Amygdala (tissue), 56 donors: ENCODE data around the gene CDK16.

Experiments used
- DNase-seq, 56 donors: peaks; one replicate each; lab custom pipeline; 2025; lab: John Stamatoyannopoulos, UW

CDK16 gene

DNA sequence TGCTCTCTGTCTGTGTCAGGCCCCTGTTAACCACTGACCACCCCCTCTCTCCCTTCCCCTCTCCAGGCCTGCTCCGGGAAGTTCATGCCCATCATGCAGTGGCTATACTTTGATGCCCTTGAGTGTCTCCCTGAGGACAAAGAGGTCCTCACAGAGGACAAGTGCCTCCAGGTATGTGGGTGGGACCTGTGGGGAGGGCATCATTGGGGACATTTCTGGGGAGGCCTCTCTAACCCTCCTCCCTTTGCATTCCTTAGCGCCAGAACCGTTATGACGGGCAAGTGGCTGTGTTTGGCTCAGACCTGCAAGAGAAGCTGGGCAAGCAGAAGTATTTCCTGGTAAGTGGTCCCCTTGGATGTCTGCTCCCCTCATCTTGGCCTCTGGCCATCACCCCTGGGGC, 15.6 kb upstream of the CDK16 start:
- no peak for DNase-seq

DNA sequence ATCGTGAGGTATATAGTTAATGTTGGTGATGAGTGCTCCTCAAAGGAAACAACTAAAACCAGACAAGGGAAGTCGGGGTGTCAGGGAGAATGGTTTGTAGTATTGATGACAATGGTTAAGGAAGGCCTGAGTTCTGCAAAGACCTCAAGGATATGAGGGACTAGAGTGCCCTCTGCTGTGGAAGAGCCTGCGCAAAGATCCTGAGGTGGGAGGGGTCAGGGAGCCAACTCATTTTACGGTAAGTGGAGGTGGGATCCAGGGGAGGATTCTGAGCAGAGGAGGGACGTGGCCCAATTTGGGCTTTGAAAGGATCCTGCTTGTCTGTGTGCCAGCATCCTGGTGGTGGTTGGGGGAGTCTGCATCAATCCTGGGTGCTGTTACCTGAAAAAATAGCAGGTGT, 13.5 kb upstream of the CDK16 start:
- no peak for DNase-seq

DNA sequence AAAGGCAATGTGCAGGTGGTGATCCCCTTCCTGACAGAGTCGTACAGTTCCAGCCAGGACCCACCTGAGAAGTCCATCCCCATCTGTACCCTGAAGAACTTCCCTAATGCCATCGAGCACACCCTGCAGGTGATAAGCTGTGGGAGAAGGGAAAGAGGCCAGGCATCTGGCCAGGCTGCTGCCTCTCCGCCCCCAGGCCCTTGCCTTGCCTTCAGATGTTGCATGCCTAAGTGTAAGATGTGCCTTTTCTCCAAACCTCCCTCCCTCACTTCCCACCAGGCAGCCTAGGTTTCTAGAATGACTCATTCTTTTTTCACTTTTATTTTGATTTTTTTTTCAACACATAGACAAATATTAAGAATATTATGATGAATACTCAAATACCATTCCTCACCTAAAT, 12.2 kb upstream of the CDK16 start:
- no peak for DNase-seq

DNA sequence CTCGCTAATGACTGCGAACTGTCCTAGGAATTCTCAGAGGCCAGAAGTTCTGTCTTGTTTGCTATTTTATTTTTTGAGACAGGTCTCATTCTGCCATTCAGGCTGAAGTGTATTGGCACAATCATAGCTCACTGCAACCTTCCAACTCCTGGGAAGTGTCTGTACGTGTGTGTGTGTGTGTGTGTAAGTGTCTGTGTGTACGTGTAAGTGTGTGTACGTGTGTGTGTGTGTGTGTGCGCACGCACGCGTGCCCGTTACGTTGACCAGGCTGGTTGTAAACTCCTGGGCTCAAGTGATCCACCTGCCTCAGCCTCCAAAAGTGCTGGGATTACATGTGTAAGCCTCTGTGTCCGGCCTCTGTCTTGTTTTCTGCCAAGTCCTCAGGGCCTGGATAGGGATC, 10.4 kb upstream of the CDK16 start:
- DNase-seq: no peak

DNA sequence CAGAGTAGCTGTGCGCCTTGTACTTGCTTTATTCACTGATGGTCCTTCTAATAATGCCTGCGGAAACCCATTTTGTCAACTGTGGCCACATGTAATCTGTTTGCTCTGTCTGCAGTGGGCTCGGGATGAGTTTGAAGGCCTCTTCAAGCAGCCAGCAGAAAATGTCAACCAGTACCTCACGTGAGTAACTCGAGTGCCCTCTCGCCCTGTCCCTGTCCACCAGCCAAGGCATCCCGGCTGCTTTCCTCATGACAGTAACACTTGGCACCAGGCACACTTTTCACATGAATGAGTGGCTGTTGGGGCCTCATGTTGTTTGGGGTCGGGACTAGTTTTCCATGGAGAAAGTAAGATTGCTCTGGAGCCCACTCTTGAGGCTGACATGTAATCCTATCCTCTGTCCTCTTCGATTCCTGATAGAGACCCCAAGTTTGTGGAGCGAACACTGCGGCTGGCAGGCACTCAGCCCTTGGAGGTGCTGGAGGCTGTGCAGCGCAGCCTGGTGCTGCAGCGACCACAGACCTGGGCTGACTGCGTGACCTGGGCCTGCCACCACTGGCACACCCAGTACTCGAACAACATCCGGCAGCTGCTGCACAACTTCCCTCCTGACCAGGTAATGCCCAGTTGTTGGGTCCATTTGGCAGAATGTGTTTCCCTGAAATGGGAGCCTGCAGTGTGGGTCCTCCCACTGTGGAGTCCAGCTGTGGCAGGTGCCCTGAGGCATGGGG, 8.8 kb upstream of the CDK16 start:
- DNase-seq: peak in 3 of 56 donors; percentile 2 to 6 (median 4)

- DNase-seq: no peak
Observed at GRCh38 chrX:47210661-47211425, 7.6 kb upstream of the CDK16 start.

DNA sequence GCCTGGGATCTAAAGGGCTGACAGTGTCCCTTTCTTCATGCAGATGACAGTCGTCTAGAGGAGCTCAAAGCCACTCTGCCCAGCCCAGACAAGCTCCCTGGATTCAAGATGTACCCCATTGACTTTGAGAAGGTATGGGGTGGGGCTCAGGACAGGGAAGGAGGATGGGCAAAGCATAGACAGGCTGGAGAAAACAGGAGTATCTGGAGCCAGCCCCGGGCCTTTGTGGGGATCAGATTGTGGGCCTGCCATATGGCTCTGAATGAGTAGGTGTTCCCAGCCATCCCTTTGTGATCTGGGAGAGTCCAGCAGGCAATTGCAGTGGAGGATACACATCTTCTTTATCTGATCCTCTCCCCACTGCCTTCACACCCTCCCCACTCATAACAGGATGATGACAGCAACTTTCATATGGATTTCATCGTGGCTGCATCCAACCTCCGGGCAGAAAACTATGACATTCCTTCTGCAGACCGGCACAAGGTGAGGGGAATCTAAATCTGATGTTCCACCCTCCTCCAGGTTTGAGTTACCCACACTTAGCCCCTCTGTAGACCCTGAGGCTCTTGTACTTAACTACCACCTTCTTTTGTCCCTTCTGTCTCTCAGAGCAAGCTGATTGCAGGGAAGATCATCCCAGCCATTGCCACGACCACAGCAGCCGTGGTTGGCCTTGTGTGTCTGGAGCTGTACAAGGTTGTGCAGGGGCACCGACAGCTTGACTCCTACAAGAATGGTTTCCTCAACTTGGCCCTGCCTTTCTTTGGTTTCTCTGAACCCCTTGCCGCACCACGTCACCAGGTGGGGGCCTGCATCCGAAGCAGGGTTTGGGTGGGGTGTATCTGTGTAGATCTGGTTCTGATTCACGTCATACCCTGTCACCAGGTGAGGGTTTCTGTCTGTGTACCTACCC, 5.8 kb upstream of the CDK16 start:
- peak in 1 of 56 donors; percentile 4 for DNase-seq

- DNase-seq: no peak
Observed at GRCh38 chrX:47214435-47215077, 3.9 kb upstream of the CDK16 start.

DNA sequence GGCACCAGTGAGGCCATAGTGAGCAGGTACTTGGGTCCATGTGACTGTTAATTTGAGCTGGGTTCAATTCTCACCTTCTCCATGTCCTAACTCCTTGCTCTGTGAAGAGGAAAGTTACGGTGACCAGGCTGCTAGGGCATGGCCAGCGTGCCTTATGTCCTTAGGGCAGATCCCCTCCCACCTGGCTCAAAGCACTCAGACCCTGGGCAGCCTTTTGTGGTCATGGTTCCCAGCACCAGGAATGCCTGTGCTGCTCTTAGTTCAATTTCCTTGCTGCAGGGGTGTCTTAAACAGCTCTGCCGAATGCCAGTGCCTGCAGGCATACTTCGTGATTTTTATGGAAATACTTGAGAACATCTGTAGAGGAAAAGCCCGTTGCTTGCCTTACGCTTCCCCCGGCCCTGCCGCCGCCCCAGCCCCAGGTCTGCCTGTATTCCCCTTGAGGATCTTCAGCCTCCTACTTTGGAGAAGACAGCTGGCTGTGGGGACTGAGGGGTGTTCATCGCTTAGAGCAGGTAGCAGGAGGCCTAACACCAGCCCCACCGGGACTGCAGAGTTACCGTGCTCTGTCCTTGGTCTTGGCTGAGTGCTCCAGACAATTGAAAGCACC, 3.1 kb upstream of the CDK16 start:
- no peak for DNase-seq

DNA sequence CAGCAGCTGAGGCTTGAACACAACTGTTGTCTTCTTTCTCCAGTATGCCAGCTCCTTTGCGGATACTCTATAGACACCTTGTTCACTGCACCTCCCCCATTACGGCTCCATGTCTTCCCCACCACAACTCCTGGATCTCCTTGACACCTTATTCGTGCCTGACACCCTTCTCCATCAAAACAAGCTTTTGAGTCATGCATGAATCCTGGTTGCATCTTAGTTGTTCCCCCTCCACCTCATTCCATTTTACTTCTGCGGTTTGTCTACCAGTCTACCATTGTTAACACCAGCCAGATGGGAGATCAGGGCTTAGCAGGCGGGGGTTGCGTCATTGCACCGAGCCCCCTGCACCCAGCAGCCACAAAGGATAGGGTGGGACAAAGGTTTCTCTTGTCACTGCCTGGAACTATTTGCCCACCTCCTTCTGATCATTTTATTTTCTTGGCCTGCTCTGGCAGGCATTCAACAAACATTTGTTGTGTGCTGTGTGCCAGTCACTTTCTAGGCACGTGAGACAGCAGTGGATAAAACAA, 2.0 kb upstream of the CDK16 start:
- DNase-seq: no peak

DNA sequence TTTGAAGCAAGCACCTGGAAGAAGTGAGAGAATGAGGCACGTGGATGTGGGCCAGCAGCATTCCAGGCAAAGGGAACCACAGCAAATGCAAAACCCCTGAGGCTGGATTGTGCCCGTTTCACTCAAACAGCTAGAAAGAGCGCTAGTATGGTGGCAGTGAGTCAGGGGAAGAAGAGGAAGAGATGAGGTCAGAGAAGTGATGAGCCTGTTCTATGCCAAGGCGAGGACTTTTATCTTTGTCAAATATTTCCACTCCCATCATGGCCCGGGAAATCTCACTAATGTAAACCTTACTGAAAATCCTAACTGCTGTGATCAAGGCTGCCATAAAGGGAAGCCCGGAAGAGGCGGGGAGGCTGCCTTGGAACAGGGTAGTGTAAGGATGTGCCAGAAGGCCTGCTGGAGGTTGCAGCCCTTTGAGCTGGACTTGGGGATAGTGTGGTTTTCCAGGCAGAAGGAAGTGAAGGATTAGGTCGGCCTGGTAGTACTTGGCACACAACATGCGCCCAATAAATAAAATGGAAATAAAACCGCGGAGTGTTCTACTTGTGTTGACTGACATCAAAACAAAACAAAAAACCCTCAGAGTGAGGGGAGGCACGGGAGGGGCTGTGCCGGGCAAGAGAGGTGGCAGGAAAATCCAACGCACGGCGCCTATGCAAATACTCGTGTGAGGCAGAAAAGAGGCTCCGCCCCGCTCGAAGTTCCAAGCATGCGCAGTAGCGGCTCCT, 1.2 kb upstream of the CDK16 start:
- no peak for DNase-seq

DNA sequence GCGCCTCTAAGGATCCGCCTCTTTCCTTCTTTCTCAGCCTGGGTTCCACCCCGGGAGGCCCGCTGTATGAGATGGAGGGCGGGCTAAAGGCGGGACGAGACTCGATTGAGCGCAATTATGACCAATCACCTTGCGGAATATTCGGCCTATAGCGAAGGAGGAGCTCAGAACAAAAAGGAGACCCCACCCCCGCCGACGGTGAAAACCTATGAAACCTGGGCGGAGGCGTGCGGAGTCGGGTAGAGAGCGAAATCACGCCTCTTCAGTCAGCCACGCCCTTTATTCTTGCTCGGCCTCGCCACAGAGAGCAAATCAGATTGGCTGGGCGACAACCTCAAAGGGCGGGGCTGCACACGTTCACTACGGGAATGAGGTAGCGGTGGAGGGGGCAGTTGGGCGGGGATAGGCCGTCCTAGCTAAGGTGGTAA, 615 bp upstream of the CDK16 start:
- DNase-seq: peak; percentile 31 to 98 (median 90)

DNA sequence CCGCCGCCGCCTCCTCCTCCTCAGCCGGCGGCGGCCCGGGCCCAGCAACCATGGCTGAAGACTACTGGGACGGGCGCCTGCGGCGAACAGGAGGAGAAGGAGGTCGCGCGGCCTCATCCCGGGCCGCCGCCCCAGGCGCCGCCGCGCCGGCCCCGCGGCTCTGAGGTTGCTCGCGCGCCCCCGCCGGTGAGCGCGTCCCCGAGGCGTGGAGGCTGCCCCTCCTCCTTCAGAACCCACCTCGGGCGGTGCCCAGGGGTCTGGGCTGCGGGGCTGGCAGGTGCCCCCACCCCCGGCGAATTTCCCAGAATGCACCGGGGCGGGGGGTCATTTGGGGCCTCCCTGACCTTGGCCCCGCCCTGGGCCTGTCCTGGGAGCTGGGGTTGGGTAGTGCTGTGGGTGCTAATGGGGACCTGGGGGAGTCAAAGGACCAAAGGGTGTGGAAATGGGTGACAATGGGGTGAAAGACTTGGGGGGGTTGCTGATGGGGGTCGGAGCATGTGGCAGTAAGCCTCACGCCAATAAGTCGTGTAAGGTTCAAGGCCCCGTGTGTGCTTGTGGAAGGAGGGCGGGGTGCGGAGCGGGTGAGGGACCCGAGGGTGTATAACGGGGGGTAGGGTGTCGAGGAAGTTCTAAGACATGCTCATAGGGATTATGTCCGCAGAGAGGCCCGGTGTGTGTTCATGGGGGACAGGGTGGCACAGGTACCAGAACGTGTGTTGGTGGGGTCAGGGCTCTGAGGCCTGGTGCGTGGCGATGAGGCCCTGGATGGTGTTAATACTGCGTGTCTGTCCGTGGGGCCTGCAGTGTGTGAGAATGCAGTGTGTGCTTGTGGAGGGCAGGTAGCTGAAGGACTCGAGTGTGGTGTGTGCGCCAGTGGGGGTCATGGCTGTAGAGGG, 687 bp downstream of the CDK16 start:
- peak in 12 of 56 donors; percentile 2 to 48 (median 10) for DNase-seq

- DNase-seq: no peak
Observed at GRCh38 chrX:47221756-47222155, 3.3 kb downstream of the CDK16 start.

DNA sequence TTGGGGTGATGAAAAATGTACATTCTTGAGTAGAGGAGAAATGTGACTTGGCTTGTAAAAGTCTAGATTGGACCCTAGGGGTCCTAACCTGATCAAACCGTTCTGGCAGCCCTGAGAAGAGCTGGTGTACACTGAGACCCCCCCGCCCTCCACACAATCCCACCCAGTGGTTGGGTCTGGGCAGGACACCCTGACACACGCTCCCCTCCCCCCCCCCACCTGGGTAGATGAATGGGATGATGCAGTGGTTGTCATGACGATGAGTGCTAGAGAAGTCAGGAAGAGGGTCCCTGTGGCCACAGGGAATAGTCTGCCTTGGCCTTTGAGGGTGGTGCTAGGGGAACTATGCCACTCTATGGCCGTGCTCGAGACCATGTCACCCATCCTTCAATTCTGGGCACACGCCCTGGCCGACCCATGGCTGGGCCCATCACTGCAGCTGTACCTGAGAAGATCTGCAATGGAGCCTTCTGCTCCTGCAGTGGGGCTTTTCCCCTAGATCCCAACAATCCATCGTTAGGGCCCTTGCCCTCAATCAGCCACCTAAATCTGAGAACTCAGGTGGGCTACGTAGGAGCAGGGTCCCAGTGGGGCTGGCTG, 4.4 kb downstream of the CDK16 start:
- DNase-seq: no peak

GRCh38 chrX:47223476-47224250, 5.2 kb downstream of the CDK16 start:
- no peak for DNase-seq
